Panc1 (cell line): Measurements from ENCODE around the gene LASP1. TPM values are rescaled to one million over a fixed set of nuclear protein-coding genes. Genes with fewer than 3 reads are reported as not detected.

Experiments used
- ATAC-seq: fragments of 200-7000 bp; cut with Tn5 transposase; 2 replicates; pipeline ENCODE4 v1.9.1; 2020; ENCODE audit warnings: mild to moderate bottlenecking, moderate library complexity
- BruUV-seq: library from RNA; stranded (reverse); fragments of 400-500 nt; replicated peaks from 2 replicates; lab custom pipeline; 2021; lab: Mats Ljungman, UMichigan
- CTCF ChIA-PET: fragments of 300-600 bp; sonication (Branson Sonifier 250); formaldehyde crosslinking; loops from one replicate; lab custom pipeline; 2022; ENCODE audit warnings: antibody characterized with exemption; lab: Charles Lee
- POLR2A ChIA-PET: fragments of 300-600 bp; sonication (Branson Sonifier 250); formaldehyde crosslinking; loops from one replicate; lab custom pipeline; 2022; ENCODE audit warnings: antibody characterized with exemption; lab: Charles Lee
- DNase-seq: peaks from one replicate; pipeline ENCODE4 v3.0.0-alpha.2; 2010; ENCODE audit warnings: low read depth, low spot score
- H3K27ac ChIP-seq: 2 replicates; pipeline ENCODE4 v1.5.1; 2011; ENCODE audit warnings: mild to moderate bottlenecking, low read length, inconsistent platforms
- H3K27me3 ChIP-seq: fragments of 200-500 bp; sonication (Bioruptor generic); 2 replicates; pipeline ENCODE4 v1.6.0; 2014; ENCODE audit warnings: low read length, inconsistent platforms; ENCODE audit not compliant: control insufficient read depth, insufficient read depth
- H3K36me3 ChIP-seq: fragments of 200-500 bp; sonication (Bioruptor generic); 2 replicates; pipeline ENCODE4 v1.5.1; 2014; ENCODE audit warnings: inconsistent platforms, mild to moderate bottlenecking, low read length, moderate library complexity; ENCODE audit not compliant: control insufficient read depth, insufficient read depth
- H3K4me1 ChIP-seq: 2 replicates; pipeline ENCODE4 v1.5.1; 2011; ENCODE audit warnings: inconsistent platforms, mild to moderate bottlenecking, low read length, moderate library complexity; ENCODE audit not compliant: control insufficient read depth, insufficient read depth
- H3K4me3 ChIP-seq, 2 experiments: 2 replicates each; pipeline ENCODE4 v1.5.1; 2011 to 2012; ENCODE audit warnings: low read depth in 2 of 2, low read length in 2 of 2, mild to moderate bottlenecking in 2 of 2, inconsistent platforms in 1 of 2, moderate library complexity in 1 of 2
- H3K9me3 ChIP-seq: fragments of 200-500 bp; sonication (Bioruptor generic); 2 replicates; pipeline ENCODE4 v1.5.1; 2014; ENCODE audit warnings: low read depth, mild to moderate bottlenecking, inconsistent platforms, low read length, moderate library complexity; ENCODE audit not compliant: control insufficient read depth, insufficient read depth
- CTCF ChIP-seq: fragments of 450-650 bp; IDR thresholded peaks from 2 replicates; pipeline ENCODE4 v1.5.1; 2017; ENCODE audit warnings: mild to moderate bottlenecking
- POLR2AphosphoS5 ChIP-seq: IDR thresholded peaks from 2 replicates; pipeline ENCODE4 v1.6.1; 2012; ENCODE audit warnings: mild to moderate bottlenecking, low read depth, low read length, moderate library complexity
- REST ChIP-seq, 2 experiments: IDR thresholded peaks; 2 replicates each; pipeline ENCODE4 v1.6.1; 2011 to 2012; ENCODE audit warnings: low read depth in 2 of 2, control low read depth in 1 of 2, low read length in 1 of 2, mild to moderate bottlenecking in 1 of 2, moderate library complexity in 1 of 2; ENCODE audit not compliant: insufficient read depth in 1 of 2
- SIN3A ChIP-seq: IDR thresholded peaks from 2 replicates; pipeline ENCODE4 v1.6.1; 2012; ENCODE audit warnings: low read depth, mild to moderate bottlenecking, low read length, moderate library complexity, borderline replicate concordance; ENCODE audit not compliant: insufficient read depth
- TCF7L2 ChIP-seq: IDR thresholded peaks from 2 replicates; pipeline ENCODE4 v1.6.1; 2011; ENCODE audit warnings: mild to moderate bottlenecking, low read depth, low read length, inconsistent platforms
- in situ Hi-C: cut with HindIII; loops from 2 replicates; pipeline ENCODE4 v1.10.0; 2016; ENCODE audit warnings: low sequenced_read_pairs, low pct_unique_long_range_greater_than_20kb
- intact Hi-C: fragments of 100-400 bp; cut with micrococcal nuclease; formaldehyde crosslinking; loops from one replicate; pipeline ENCODE4 v1.10.0; 2022; ENCODE audit not compliant: unreplicated experiment
- total RNA-seq: library from RNA; stranded (reverse); gene quantifications from one replicate; pipeline ENCODE4 v1.2.1, GENCODE V29; 2021; ENCODE audit not compliant: unreplicated experiment

Gene LASP1
- total RNA-seq, 1 experiment from 2014 or later, result 112 TPM

GRCh38 chr17:38882870-38883269 lies 13.0 kb downstream of the LASP1 start:
- DNase-seq (no peak), ATAC-seq (no peak)

GRCh38 chr17:38883592-38884526 lies 14.0 kb downstream of the LASP1 start:
- BruUV-seq, result no TSS peak
- Histone ChIP-seq H3K9me3 (no peaks in the 10 kb centered on the region), H3K36me3 (no peaks in the 10 kb centered on the region), H3K27me3 (no peaks in the 10 kb centered on the region), H3K4me1 (peaks cover 38% of the 10 kb centered on the region), H3K27ac (no peak overlapping the region), H3K4me3 (no peak overlapping the region)
- intact Hi-C loops, result no loop called here
- CTCF ChIA-PET, result interaction anchor here (0.6 to 0.7 kb wide), 2 partner anchors 40 to 49 kb away, joined by 5 read pairs; no protein-coding TSS in a partner anchor
- in situ Hi-C loops, result no loop called here
- ATAC-seq (no peak), DNase-seq (no peak)
- POLR2A ChIA-PET, result no interaction called here
- no peak for TF ChIP-seq SIN3A
- TF ChIP-seq TCF7L2, result no peak
- no peak for TF ChIP-seq CTCF
- TF ChIP-seq POLR2AphosphoS5, result no peak

More at GRCh38 chr17:38882870-38883269, 13.0 kb downstream of the LASP1 start:
- BruUV-seq, result no TSS peak
- Histone ChIP-seq H3K27me3 (no peaks in the 10 kb centered on the region), H3K36me3 (no peaks in the 10 kb centered on the region; the same call in 1 of the 2 replicates), H3K4me3 (no peak overlapping the region), H3K27ac (no peak overlapping the region), H3K4me1 (peaks cover 45% of the 10 kb centered on the region), H3K9me3 (no peaks in the 10 kb centered on the region)
- ChIA-PET CTCF (no interaction called here), POLR2A (no interaction called here)
- intact Hi-C loops, result no loop called here
- in situ Hi-C loops, result no loop called here
- TF ChIP-seq SIN3A (no peak), REST (IDR thresholded peaks at IDR 0.05; ENCODE audit: insufficient read depth in 1 of 2, low read depth in 2 of 2, low read length in 1 of 2) (no peak), CTCF (no peak), POLR2AphosphoS5 (no peak)
